HEK293 (cell line): ENCODE measurements around the gene PTPRN.

ENCODE experiments used
- SCRT1 ChIP-seq: fragments of 450-650 bp; formaldehyde crosslinking; IDR thresholded peaks from 2 replicates; pipeline ENCODE4 v1.5.1; 2016; ENCODE audit warnings: missing biosample characterization, missing genetic modification characterization, borderline replicate concordance
- TSHZ1 ChIP-seq: fragments of 450-650 bp; formaldehyde crosslinking; IDR thresholded peaks from 2 replicates; pipeline ENCODE4 v1.5.1; 2016; ENCODE audit warnings: missing biosample characterization, missing genetic modification characterization, borderline replicate concordance
- WT1 ChIP-seq: fragments of 450-650 bp; formaldehyde crosslinking; IDR thresholded peaks from 2 replicates; pipeline ENCODE4 v1.5.1; 2016; ENCODE audit warnings: missing biosample characterization, missing genetic modification characterization
- ZBTB48 ChIP-seq: fragments of 450-650 bp; formaldehyde crosslinking; IDR thresholded peaks from 2 replicates; pipeline ENCODE4 v1.5.1; 2016; ENCODE audit warnings: missing biosample characterization, missing genetic modification characterization
- ZNF16 ChIP-seq: fragments of 450-650 bp; formaldehyde crosslinking; IDR thresholded peaks from 2 replicates; pipeline ENCODE4 v1.5.1; 2016; ENCODE audit warnings: low read depth, missing biosample characterization, missing genetic modification characterization
- ZNF174 ChIP-seq: fragments of 450-650 bp; formaldehyde crosslinking; IDR thresholded peaks from 2 replicates; pipeline ENCODE4 v1.5.0; 2017; ENCODE audit warnings: missing biosample characterization, mild to moderate bottlenecking, missing genetic modification characterization
- ZNF202 ChIP-seq: fragments of 450-650 bp; formaldehyde crosslinking; IDR thresholded peaks from 2 replicates; pipeline ENCODE4 v1.5.1; 2016; ENCODE audit warnings: missing biosample characterization, missing genetic modification characterization, borderline replicate concordance
- ZNF302 ChIP-seq: fragments of 450-650 bp; formaldehyde crosslinking; IDR thresholded peaks from 2 replicates; pipeline ENCODE4 v1.5.1; 2016; ENCODE audit warnings: missing biosample characterization, missing genetic modification characterization, low read depth
- ZNF335 ChIP-seq: fragments of 450-650 bp; formaldehyde crosslinking; conservative IDR thresholded peaks from 2 replicates; pipeline ENCODE4 v1.5.1; 2016; ENCODE audit warnings: missing biosample characterization, missing genetic modification characterization
- ZNF354C ChIP-seq: fragments of 450-650 bp; formaldehyde crosslinking; IDR thresholded peaks from 2 replicates; pipeline ENCODE4 v1.5.1; 2016; ENCODE audit warnings: missing biosample characterization, missing genetic modification characterization, low read depth, borderline replicate concordance
- ZNF426 ChIP-seq: fragments of 450-650 bp; formaldehyde crosslinking; IDR thresholded peaks from 2 replicates; pipeline ENCODE4 v1.5.1; 2017; ENCODE audit warnings: missing biosample characterization, missing genetic modification characterization, mild to moderate bottlenecking, inconsistent platforms, moderate library complexity
- ZNF488 ChIP-seq: fragments of 450-650 bp; formaldehyde crosslinking; IDR thresholded peaks from 2 replicates; pipeline ENCODE4 v1.5.1; 2016; ENCODE audit warnings: missing biosample characterization, missing genetic modification characterization
- ZNF548 ChIP-seq: fragments of 450-650 bp; formaldehyde crosslinking; IDR thresholded peaks from 2 replicates; pipeline ENCODE4 v1.5.1; 2016; ENCODE audit warnings: missing biosample characterization, missing genetic modification characterization
- ZNF549 ChIP-seq: fragments of 450-650 bp; IDR thresholded peaks from 2 replicates; pipeline ENCODE4 v1.5.1; 2018; ENCODE audit warnings: missing biosample characterization, missing genetic modification characterization, mild to moderate bottlenecking, inconsistent platforms, moderate library complexity
- ZNF560 ChIP-seq: fragments of 450-650 bp; formaldehyde crosslinking; IDR thresholded peaks from 2 replicates; pipeline ENCODE4 v1.5.1; 2017; ENCODE audit warnings: missing biosample characterization, missing genetic modification characterization, borderline replicate concordance
- ZNF610 ChIP-seq: fragments of 450-650 bp; formaldehyde crosslinking; IDR thresholded peaks from 2 replicates; pipeline ENCODE4 v1.5.1; 2016; ENCODE audit warnings: missing biosample characterization, missing genetic modification characterization, borderline replicate concordance
- ZNF624 ChIP-seq: fragments of 450-650 bp; formaldehyde crosslinking; IDR thresholded peaks from 2 replicates; pipeline ENCODE4 v1.5.1; 2017; ENCODE audit warnings: missing biosample characterization, missing genetic modification characterization
- ZNF639 ChIP-seq: fragments of 450-650 bp; formaldehyde crosslinking; IDR thresholded peaks from 2 replicates; pipeline ENCODE4 v1.5.1; 2016; ENCODE audit warnings: missing biosample characterization, missing genetic modification characterization
- ZNF707 ChIP-seq: fragments of 450-650 bp; formaldehyde crosslinking; IDR thresholded peaks from 2 replicates; pipeline ENCODE4 v1.5.1; 2016; ENCODE audit warnings: missing biosample characterization, missing genetic modification characterization
- ZNF785 ChIP-seq: fragments of 450-650 bp; formaldehyde crosslinking; IDR thresholded peaks from 2 replicates; pipeline ENCODE4 v1.5.1; 2016; ENCODE audit warnings: missing biosample characterization, missing genetic modification characterization
- ZSCAN30 ChIP-seq: fragments of 450-650 bp; IDR thresholded peaks from 2 replicates; pipeline ENCODE4 v1.5.1; 2018; ENCODE audit warnings: missing biosample characterization, mild to moderate bottlenecking, missing genetic modification characterization, moderate library complexity
- TF ChIP-seq, protein P1 (sequence below): fragments of 450-650 bp; formaldehyde crosslinking; IDR thresholded peaks from 2 replicates; pipeline ENCODE4 v1.5.1; 2017; ENCODE audit warnings: missing biosample characterization, missing genetic modification characterization
- TF ChIP-seq, protein P2 (sequence below): fragments of 450-650 bp; formaldehyde crosslinking; IDR thresholded peaks from 2 replicates; pipeline ENCODE4 v1.5.1; 2016; ENCODE audit warnings: missing biosample characterization, missing genetic modification characterization, low read depth
- TF ChIP-seq, protein P3 (sequence below): fragments of 450-650 bp; formaldehyde crosslinking; conservative IDR thresholded peaks from 2 replicates; pipeline ENCODE4 v1.5.1; 2016; ENCODE audit warnings: low read depth, missing biosample characterization, missing genetic modification characterization

PTPRN gene

GRCh38 chr2:219308142-219309101, 779 bp downstream of the PTPRN start (continued):
- TF ChIP-seq, protein P1, sequence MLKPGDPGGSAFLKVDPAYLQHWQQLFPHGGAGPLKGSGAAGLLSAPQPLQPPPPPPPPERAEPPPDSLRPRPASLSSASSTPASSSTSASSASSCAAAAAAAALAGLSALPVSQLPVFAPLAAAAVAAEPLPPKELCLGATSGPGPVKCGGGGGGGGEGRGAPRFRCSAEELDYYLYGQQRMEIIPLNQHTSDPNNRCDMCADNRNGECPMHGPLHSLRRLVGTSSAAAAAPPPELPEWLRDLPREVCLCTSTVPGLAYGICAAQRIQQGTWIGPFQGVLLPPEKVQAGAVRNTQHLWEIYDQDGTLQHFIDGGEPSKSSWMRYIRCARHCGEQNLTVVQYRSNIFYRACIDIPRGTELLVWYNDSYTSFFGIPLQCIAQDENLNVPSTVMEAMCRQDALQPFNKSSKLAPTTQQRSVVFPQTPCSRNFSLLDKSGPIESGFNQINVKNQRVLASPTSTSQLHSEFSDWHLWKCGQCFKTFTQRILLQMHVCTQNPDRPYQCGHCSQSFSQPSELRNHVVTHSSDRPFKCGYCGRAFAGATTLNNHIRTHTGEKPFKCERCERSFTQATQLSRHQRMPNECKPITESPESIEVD: no peak
- TF ChIP-seq ZNF639 (tag by site-specific recombination) (0 out of 2 replicates have a peak, but pooled peaks have one; percentile 58), ZNF488 (tag by site-specific recombination) (no peak), ZNF548 (tag by site-specific recombination) (no peak), ZNF707 (tag by site-specific recombination) (no peak), ZNF335 (tag by site-specific recombination) (peak; percentile 29), ZSCAN30 (tag by site-specific recombination) (no peak), ZNF624 (tag by site-specific recombination) (no peak), ZNF174 (tag by site-specific recombination) (no peak), TSHZ1 (tag by site-specific recombination) (no peak), ZNF302 (tag by site-specific recombination) (no peak), ZNF549 (tag by site-specific recombination) (no peak), ZNF560 (tag by site-specific recombination) (no peak), SCRT1 (tag by site-specific recombination) (no peak), ZNF610 (tag by site-specific recombination) (no peak), ZNF16 (tag by site-specific recombination) (no peak), ZNF202 (no peak), ZBTB48 (no peak), ZNF785 (tag by site-specific recombination) (no peak), ZNF354C (no peak), WT1 (tag by site-specific recombination) (no peak), ZNF426 (tag by site-specific recombination) (no peak)
- TF ChIP-seq, protein P2, sequence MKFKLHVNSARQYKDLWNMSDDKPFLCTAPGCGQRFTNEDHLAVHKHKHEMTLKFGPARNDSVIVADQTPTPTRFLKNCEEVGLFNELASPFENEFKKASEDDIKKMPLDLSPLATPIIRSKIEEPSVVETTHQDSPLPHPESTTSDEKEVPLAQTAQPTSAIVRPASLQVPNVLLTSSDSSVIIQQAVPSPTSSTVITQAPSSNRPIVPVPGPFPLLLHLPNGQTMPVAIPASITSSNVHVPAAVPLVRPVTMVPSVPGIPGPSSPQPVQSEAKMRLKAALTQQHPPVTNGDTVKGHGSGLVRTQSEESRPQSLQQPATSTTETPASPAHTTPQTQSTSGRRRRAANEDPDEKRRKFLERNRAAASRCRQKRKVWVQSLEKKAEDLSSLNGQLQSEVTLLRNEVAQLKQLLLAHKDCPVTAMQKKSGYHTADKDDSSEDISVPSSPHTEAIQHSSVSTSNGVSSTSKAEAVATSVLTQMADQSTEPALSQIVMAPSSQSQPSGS (tag by site-specific recombination): no peak
- TF ChIP-seq, protein P3, sequence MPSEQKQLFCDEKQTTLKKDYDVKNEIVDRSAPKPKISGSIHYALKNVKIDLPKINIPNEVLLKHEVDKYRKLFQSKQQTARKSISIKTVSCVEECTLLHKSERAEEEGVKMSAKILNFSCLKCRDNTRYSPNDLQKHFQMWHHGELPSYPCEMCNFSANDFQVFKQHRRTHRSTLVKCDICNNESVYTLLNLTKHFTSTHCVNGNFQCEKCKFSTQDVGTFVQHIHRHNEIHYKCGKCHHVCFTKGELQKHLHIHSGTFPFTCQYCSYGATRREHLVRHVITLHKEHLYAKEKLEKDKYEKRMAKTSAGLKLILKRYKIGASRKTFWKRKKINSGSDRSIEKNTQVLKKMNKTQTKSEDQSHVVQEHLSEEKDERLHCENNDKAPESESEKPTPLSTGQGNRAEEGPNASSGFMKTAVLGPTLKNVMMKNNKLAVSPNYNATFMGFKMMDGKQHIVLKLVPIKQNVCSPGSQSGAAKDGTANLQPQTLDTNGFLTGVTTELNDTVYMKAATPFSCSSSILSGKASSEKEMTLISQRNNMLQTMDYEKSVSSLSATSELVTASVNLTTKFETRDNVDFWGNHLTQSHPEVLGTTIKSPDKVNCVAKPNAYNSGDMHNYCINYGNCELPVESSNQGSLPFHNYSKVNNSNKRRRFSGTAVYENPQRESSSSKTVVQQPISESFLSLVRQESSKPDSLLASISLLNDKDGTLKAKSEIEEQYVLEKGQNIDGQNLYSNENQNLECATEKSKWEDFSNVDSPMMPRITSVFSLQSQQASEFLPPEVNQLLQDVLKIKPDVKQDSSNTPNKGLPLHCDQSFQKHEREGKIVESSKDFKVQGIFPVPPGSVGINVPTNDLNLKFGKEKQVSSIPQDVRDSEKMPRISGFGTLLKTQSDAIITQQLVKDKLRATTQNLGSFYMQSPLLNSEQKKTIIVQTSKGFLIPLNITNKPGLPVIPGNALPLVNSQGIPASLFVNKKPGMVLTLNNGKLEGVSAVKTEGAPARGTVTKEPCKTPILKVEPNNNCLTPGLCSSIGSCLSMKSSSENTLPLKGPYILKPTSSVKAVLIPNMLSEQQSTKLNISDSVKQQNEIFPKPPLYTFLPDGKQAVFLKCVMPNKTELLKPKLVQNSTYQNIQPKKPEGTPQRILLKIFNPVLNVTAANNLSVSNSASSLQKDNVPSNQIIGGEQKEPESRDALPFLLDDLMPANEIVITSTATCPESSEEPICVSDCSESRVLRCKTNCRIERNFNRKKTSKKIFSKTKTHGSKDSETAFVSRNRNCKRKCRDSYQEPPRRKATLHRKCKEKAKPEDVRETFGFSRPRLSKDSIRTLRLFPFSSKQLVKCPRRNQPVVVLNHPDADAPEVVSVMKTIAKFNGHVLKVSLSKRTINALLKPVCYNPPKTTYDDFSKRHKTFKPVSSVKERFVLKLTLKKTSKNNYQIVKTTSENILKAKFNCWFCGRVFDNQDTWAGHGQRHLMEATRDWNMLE (tag by site-specific recombination): no peak
